Mucosa of descending colon (tissue), 3 donors: ENCODE data around the gene DDI2. TPM values are rescaled to one million over a fixed set of nuclear protein-coding genes. Genes with fewer than 3 reads are reported as not detected.

Experiments used
- ATAC-seq: fragments of 200-7000 bp; cut with Tn5 transposase; one replicate; pipeline ENCODE4 v1.9.1; 2020; ENCODE audit warnings: mild to moderate bottlenecking, moderate library complexity
- DNase-seq, 3 donors: peaks; one replicate each; pipeline ENCODE4 v3.0.0-alpha.2; 2020
- H3K36me3 ChIP-seq: fragments of 200-600 bp; one replicate; pipeline ENCODE4 v1.8.0; 2021; ENCODE audit warnings: low read depth, mild to moderate bottlenecking
- H3K4me1 ChIP-seq: fragments of 200-600 bp; one replicate; pipeline ENCODE4 v1.8.0; 2021; ENCODE audit warnings: low read depth, mild to moderate bottlenecking
- H3K4me3 ChIP-seq: fragments of 200-600 bp; one replicate; pipeline ENCODE4 v1.8.0; 2021; ENCODE audit warnings: mild to moderate bottlenecking
- H3K9me3 ChIP-seq: fragments of 200-600 bp; one replicate; pipeline ENCODE4 v1.8.0; 2021; ENCODE audit warnings: mild to moderate bottlenecking
- intact Hi-C, 2 donors: fragments of 100-400 bp; cut with DNase I in 1 of 2; cut with micrococcal nuclease in 1 of 2; formaldehyde crosslinking; loops; one replicate each; pipeline versions ENCODE4 v1.11.0 to v1.11.1; 2022; cut with DNase I, micrococcal nuclease
- total RNA-seq, 3 donors: library from RNA; stranded (reverse); fragmentation: NEBNext Ultra II Directional in 2 of 3; extraction: Animal tissue kit (Norgen Biotek cat#: 25700) in 2 of 3; gene quantifications; one replicate each; pipeline versions ENCODE4 v1.2.1 to v1.2.4, GENCODE V29; 2021 to 2023
- TF ChIP-seq, protein P1 (sequence below): fragments of 200-600 bp; IDR thresholded peaks from one replicate; pipeline ENCODE4 v1.8.0; 2022; ENCODE audit warnings: antibody characterized with exemption, mild to moderate bottlenecking
- donor health status: DM: no; HTN: no; CAD: no; lungs with moderate emphysema.
- donor health status: DM: no; HTN: no; CAD: no.
- donor health status: DM: no; HTN: yes; CAD: no.

Gene DDI2
- total RNA-seq, 3 donors from 2014 or later, result 33.5 to 36.2 (median 34.6) TPM

DNA sequence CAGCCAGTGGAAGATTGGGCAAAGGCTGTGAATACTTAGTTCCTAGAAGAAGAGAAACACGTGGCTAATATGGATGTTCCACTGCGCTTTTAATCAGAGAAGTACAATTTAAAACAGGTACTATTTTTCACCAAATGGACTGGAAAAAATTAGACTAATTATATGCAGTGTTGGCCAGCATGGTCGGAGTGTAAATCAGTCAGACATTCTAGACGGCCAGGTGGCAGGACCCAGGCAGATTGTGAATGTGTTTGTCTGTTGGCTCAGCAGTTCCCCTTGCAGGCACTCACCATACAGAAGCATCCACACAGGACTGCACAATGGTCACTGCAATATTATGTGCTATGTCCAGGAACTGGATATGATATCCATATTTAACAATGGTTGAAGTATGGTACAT lies 94.9 kb downstream of the DDI2 start:
- H3K4me1 ChIP-seq, result no peaks in the 10 kb centered on the region
- no peak for DNase-seq
- intact Hi-C loops, result no loop called here
- no peaks in the 10 kb centered on the region for H3K9me3 ChIP-seq
- no peak overlapping the region for H3K4me3 ChIP-seq
- no peak for ATAC-seq
- no peaks in the 10 kb centered on the region for H3K36me3 ChIP-seq
- TF ChIP-seq, protein P1, sequence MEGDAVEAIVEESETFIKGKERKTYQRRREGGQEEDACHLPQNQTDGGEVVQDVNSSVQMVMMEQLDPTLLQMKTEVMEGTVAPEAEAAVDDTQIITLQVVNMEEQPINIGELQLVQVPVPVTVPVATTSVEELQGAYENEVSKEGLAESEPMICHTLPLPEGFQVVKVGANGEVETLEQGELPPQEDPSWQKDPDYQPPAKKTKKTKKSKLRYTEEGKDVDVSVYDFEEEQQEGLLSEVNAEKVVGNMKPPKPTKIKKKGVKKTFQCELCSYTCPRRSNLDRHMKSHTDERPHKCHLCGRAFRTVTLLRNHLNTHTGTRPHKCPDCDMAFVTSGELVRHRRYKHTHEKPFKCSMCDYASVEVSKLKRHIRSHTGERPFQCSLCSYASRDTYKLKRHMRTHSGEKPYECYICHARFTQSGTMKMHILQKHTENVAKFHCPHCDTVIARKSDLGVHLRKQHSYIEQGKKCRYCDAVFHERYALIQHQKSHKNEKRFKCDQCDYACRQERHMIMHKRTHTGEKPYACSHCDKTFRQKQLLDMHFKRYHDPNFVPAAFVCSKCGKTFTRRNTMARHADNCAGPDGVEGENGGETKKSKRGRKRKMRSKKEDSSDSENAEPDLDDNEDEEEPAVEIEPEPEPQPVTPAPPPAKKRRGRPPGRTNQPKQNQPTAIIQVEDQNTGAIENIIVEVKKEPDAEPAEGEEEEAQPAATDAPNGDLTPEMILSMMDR, result no peak

DNA sequence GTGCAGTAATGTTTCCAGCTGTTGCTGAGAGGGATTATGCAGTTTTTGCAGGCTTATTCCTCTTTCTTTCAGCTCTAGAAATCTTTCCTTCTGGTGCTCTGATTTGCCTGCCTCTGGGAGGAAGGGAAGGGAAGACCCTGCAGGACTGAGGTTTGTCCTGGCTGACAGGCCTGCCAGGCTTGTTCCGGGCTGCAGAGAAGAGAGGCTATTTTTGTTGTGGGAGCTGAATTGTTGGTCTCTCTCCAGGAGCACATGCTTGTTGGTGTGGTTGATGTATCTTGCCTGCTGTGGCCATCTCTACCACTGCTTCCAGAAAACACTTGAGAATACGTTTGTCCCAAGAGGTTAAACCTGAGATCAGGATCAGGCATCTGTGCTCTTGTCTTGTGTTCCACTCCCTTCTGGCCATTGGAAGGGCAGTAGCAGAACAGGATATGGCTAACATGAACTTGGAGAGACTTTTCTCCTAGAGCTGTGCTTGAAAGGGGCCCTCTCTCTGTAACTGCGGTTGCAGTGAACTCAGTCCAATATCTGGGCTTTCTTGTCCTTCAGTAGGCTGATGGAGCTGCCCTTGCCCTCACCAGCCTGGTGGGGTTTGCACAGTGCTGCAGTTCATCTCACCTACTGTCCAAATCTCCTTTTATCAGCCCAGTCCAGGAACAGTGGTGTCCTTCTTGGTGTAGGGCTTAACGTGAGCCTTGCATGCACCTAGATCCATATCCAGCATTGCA lies 97.3 kb downstream of the DDI2 start:
- TF ChIP-seq, protein P1, result no peak
- peak in 1 of 3 donors; percentile 7 for DNase-seq
- Histone ChIP-seq H3K4me1 (no peaks in the 10 kb centered on the region), H3K4me3 (no peak overlapping the region), H3K9me3 (no peaks in the 10 kb centered on the region), H3K36me3 (no peaks in the 10 kb centered on the region)
- ATAC-seq, result no peak
- intact Hi-C loops, result no loop called here

DNA sequence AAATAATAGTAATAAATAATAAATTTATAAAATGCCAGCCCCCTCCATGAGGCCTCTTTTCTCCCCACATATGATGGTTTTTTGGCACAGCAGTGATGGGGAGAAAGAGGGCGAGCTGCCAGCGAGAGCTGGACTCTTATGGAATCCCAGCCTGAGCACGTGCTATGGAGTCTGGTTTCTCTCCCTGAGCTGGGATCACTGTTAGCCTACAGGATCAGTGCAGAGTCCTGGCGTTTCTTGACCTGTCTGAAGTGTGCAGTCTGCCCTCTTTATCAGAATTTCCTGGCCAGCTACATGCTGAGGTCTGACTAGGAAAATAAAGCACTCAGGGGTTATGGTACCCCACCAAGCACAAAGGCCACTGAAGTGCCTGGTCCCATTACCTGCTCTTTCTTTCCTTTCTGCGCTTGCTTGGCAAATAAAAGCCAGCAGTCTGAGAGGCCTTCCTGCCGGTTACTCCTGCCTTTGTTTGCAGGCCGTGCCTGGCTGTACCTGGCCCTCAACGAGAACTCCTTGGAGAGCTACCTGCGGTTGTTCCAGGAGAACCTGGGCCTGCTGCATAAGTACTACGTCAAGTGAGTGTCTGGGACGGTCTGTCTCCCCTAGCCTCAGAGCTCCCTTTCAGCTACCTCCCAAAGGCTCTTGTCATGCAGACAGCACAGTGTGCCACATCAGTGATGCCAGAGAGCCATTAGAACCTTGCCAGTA lies 100.3 kb downstream of the DDI2 start:
- H3K4me3 ChIP-seq, result no peak overlapping the region
- intact Hi-C loops, result no loop called here
- DNase-seq (no peak), ATAC-seq (no peak)
- TF ChIP-seq, protein P1, result no peak
- H3K9me3 ChIP-seq, result no peaks in the 10 kb centered on the region
- no peaks in the 10 kb centered on the region for H3K4me1 ChIP-seq
- no peaks in the 10 kb centered on the region for H3K36me3 ChIP-seq

DNA sequence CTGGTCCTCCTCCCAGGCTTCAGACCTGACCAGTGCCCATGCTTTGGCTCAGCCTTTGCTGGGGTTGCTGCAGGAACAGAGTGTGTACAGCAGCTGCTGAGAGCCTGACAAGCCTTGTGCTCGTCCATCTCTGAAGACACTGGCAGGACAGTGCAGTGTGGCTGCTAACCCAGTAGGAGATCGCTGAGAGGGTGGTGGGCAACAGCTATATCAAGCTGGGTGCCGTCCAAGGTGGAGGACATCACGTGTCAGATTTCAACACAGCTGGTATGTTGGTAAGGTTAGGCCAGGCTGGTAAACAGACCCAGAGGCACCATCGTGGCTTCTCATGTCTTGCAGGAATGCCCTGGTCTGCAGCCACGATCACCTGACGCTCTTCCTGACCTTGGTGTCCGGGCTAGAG lies 100.9 kb downstream of the DDI2 start:
- ATAC-seq (no peak), DNase-seq (no peak)
- Histone ChIP-seq H3K4me1 (no peaks in the 10 kb centered on the region), H3K36me3 (no peaks in the 10 kb centered on the region), H3K4me3 (no peak overlapping the region), H3K9me3 (no peaks in the 10 kb centered on the region)
- intact Hi-C loops, result no loop called here
- TF ChIP-seq, protein P1, result no peak

Other genes starting within 250 kb of the DDI2 start
- gene EFHD2, start 207.6 kb upstream of the DDI2 start, total RNA-seq, result 100 to 1,000 TPM in 2 of 3 donors, 10 to 100 TPM in 1; 89.5 to 197 (median 154) TPM
- gene CTRC, start 179.0 kb upstream of the DDI2 start, total RNA-seq, result not detected
- not detected for gene CELA2A, start 160.7 kb upstream of the DDI2 start, total RNA-seq
- gene CELA2B, start 141.4 kb upstream of the DDI2 start, total RNA-seq, result not detected
- gene CASP9, start 93.2 kb upstream of the DDI2 start, total RNA-seq, result 10 to 100 TPM; 14.2 to 16.0 (median 15.2) TPM
- gene DNAJC16, start 90.6 kb upstream of the DDI2 start, total RNA-seq, result 10 to 100 TPM; 23.7 to 27.7 (median 23.8) TPM
- 10 to 100 TPM in 2 of 3 donors, 1 to 10 TPM in 1; 8.4 to 21.4 (median 20.7) TPM for gene AGMAT, start 32.4 kb upstream of the DDI2 start, total RNA-seq
- gene PLEKHM2, start 66.9 kb downstream of the DDI2 start, total RNA-seq, result 10 to 100 TPM; 32.2 to 57.3 (median 36.2) TPM
- gene SLC25A34, start 118.8 kb downstream of the DDI2 start, total RNA-seq, result 10 to 100 TPM in 1 of 3 donors, 1 to 10 TPM in 2; 6.4 to 15.7 (median 8.1) TPM
- 10 to 100 TPM in 2 of 3 donors, 1 to 10 TPM in 1; 8.0 to 19.7 (median 16.8) TPM for gene TMEM82, start 125.0 kb downstream of the DDI2 start, total RNA-seq
- gene FBLIM1, start 141.3 kb downstream of the DDI2 start, total RNA-seq, result 100 to 1,000 TPM; 154 to 268 (median 260) TPM
- 1 to 10 TPM; 1.7 to 2.4 (median 2.1) TPM for gene UQCRHL, start 190.2 kb downstream of the DDI2 start, total RNA-seq
- 10 to 100 TPM; 48.7 to 60.3 (median 50.6) TPM for gene SPEN, start 230.2 kb downstream of the DDI2 start, total RNA-seq